HepG2 (cell line): Measurements from ENCODE around the gene SRXN1. TPM values are rescaled to one million over a fixed set of nuclear protein-coding genes. Genes with fewer than 3 reads are reported as not detected.

ENCODE experiments used
- BCL3 ChIP-seq: sonication (generic); formaldehyde crosslinking; IDR thresholded peaks from 2 replicates; pipeline ENCODE4 v1.5.1; 2020; ENCODE audit warnings: mild to moderate bottlenecking, missing genetic modification reagents, moderate library complexity
- DNMT1 ChIP-seq: sonication (generic); formaldehyde crosslinking; IDR thresholded peaks from 2 replicates; pipeline ENCODE4 v1.5.1; 2020; ENCODE audit warnings: mild to moderate bottlenecking, missing genetic modification reagents
- KLF9 ChIP-seq: IDR thresholded peaks from 2 replicates; pipeline ENCODE4 v1.6.1; 2016; ENCODE audit warnings: low read depth
- MIER3 ChIP-seq: IDR thresholded peaks from 2 replicates; pipeline ENCODE4 v1.6.1; 2016; ENCODE audit warnings: missing compliant biosample characterization, borderline replicate concordance
- PHF5A ChIP-seq: IDR thresholded peaks from one replicate; pipeline ENCODE4 v1.6.1; 2018; ENCODE audit warnings: low read depth, missing genetic modification reagents; ENCODE audit not compliant: unreplicated experiment
- RNF2 ChIP-seq: fragments of 450-650 bp; conservative IDR thresholded peaks from 2 replicates; pipeline ENCODE4 v1.6.1; 2016; ENCODE audit warnings: low read depth
- SSRP1 ChIP-seq: IDR thresholded peaks from 2 replicates; pipeline ENCODE4 v1.6.1; 2016; ENCODE audit warnings: control low read depth
- U2AF1 ChIP-seq: fragments of 200-400 bp; formaldehyde crosslinking; optimal IDR thresholded peaks from 2 replicates; pipeline ENCODE3; 2017; ENCODE audit warnings: mild to moderate bottlenecking, low read depth, low read length
- ZBTB40 ChIP-seq, 2 experiments: fragments of 450-650 bp in 1 of 2; sonication (generic) in 1 of 2; formaldehyde crosslinking in 1 of 2; IDR thresholded peaks; 2 replicates each; pipeline versions ENCODE4 v1.6.1 to v1.8.0; 2016 to 2022; ENCODE audit warnings: antibody characterized with exemption in 1 of 2, mild to moderate bottlenecking in 1 of 2, missing genetic modification reagents in 1 of 2
- ZC3H13 ChIP-seq: sonication (generic); formaldehyde crosslinking; IDR thresholded peaks from 2 replicates; pipeline ENCODE4 v1.8.1; 2023; ENCODE audit warnings: mild to moderate bottlenecking, missing genetic modification reagents, moderate library complexity
- ZFP36 ChIP-seq: fragments of 150-350 bp; IDR thresholded peaks from 2 replicates; pipeline ENCODE4 v1.6.1; 2018; ENCODE audit warnings: borderline replicate concordance, low read length, low read depth; ENCODE audit not compliant: partially characterized antibody
- ZFX ChIP-seq: sonication (generic); formaldehyde crosslinking; IDR thresholded peaks from 2 replicates; pipeline ENCODE4 v1.4.0; 2020; ENCODE audit warnings: mild to moderate bottlenecking, low read depth, missing genetic modification reagents, moderate library complexity
- ZNF276 ChIP-seq: sonication (generic); formaldehyde crosslinking; IDR thresholded peaks from 2 replicates; pipeline ENCODE4 v1.4.0; 2020; ENCODE audit warnings: mild to moderate bottlenecking, low read depth, missing genetic modification reagents
- ZNF704 ChIP-seq: sonication (generic); formaldehyde crosslinking; IDR thresholded peaks from 2 replicates; pipeline ENCODE4 v1.8.1; 2023; ENCODE audit warnings: mild to moderate bottlenecking, inconsistent platforms, moderate library complexity, missing genetic modification reagents, borderline replicate concordance
- ZNF746 ChIP-seq: sonication (generic); formaldehyde crosslinking; IDR thresholded peaks from 2 replicates; pipeline ENCODE4 v1.8.0; 2022; ENCODE audit warnings: mild to moderate bottlenecking, missing genetic modification reagents
- ZNF788 ChIP-seq: sonication (generic); formaldehyde crosslinking; IDR thresholded peaks from 2 replicates; pipeline ENCODE4 v1.5.0; 2020; ENCODE audit warnings: mild to moderate bottlenecking, missing genetic modification reagents, borderline replicate concordance
- polyA plus RNA-seq, 8 experiments: library from polyadenylated mRNA; depleted of rRNA in 3 of 8; stranded (reverse) in 7 of 8; unstranded in 1 of 8; fragments of >200 nt; fragmentation: Illumina TruSeq in 4 of 8; extraction: Trizol in 4 of 8; gene quantifications; 2 replicates each; pipeline versions ENCODE4 v1.2.1 to v1.2.3, GENCODE V29; 2011 to 2016; ENCODE audit warnings: low read depth in 4 of 8, missing spikeins in 1 of 8, mixed read lengths in 1 of 8; ENCODE audit not compliant: insufficient read depth in 1 of 8
- total RNA-seq, 5 experiments: library from RNA; depleted of rRNA; stranded (reverse); fragments of >200 nt; fragmentation: Illumina TruSeq; extraction: Trizol; gene quantifications; 2 replicates each; pipeline ENCODE4 v1.2.3, GENCODE V29; 2016; ENCODE audit warnings: low read depth in 1 of 5

Gene SRXN1
- total and polyA plus RNA-seq, 2 of the 13 experiments (the other 11 are each of a cell fraction or from before 2014, with no cell fraction given) = 29.9 to 87.7 TPM

GRCh38 chr20:652615-653109 is 338 bp downstream of the SRXN1 start (continued):
- TF ChIP-seq DNMT1 (CRISPR knock-in tag) (peak; percentile 98; the same call in 1 of the 2 replicates), ZFP36 (peak; percentile 92), ZNF788 (CRISPR knock-in tag) (peak; percentile 71; the same call in 1 of the 2 replicates), MIER3 (CRISPR knock-in tag) (0 out of 2 replicates have a peak, but pooled peaks have one; percentile 8), RNF2 (peak; percentile 73; the same call in 1 of the 2 replicates), ZBTB40 (IDR thresholded peaks at IDR 0.05) (no peak), ZBTB40 (CRISPR knock-in tag; IDR thresholded peaks at IDR 0.05) (peak; percentile 8; the same call in 1 of the 2 replicates), BCL3 (CRISPR knock-in tag) (peak; percentile 21; the same call in 1 of the 2 replicates), SSRP1 (CRISPR knock-in tag) (0 out of 2 replicates have a peak, but pooled peaks have one; percentile 34), ZNF276 (peak; percentile 66; the same call in 1 of the 2 replicates), ZNF704 (CRISPR knock-in tag) (peak; percentile 7), ZFX (peak; percentile 85), PHF5A (CRISPR knock-in tag) (no peak), ZC3H13 (CRISPR knock-in tag) (0 out of 2 replicates have a peak, but pooled peaks have one; percentile 10), KLF9 (no peak), U2AF1 (peak; percentile 77), ZNF746 (CRISPR knock-in tag) (peak; percentile 77; the same call in 1 of the 2 replicates)
